ENCODE measurements around the gene RAMP2. TPM values are rescaled to one million over a fixed set of nuclear protein-coding genes. Genes with fewer than 3 reads are reported as not detected.
"Not testable (repeated sequence)": the region's sequence is repeated elsewhere in the genome, so short reads cannot be mapped to it uniquely, and the experiment has no call there.

RAMP2 gene, protein sequence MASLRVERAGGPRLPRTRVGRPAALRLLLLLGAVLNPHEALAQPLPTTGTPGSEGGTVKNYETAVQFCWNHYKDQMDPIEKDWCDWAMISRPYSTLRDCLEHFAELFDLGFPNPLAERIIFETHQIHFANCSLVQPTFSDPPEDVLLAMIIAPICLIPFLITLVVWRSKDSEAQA
- total RNA-seq: 1 to 10 TPM; 3.5 to 8.4 TPM

DNA sequence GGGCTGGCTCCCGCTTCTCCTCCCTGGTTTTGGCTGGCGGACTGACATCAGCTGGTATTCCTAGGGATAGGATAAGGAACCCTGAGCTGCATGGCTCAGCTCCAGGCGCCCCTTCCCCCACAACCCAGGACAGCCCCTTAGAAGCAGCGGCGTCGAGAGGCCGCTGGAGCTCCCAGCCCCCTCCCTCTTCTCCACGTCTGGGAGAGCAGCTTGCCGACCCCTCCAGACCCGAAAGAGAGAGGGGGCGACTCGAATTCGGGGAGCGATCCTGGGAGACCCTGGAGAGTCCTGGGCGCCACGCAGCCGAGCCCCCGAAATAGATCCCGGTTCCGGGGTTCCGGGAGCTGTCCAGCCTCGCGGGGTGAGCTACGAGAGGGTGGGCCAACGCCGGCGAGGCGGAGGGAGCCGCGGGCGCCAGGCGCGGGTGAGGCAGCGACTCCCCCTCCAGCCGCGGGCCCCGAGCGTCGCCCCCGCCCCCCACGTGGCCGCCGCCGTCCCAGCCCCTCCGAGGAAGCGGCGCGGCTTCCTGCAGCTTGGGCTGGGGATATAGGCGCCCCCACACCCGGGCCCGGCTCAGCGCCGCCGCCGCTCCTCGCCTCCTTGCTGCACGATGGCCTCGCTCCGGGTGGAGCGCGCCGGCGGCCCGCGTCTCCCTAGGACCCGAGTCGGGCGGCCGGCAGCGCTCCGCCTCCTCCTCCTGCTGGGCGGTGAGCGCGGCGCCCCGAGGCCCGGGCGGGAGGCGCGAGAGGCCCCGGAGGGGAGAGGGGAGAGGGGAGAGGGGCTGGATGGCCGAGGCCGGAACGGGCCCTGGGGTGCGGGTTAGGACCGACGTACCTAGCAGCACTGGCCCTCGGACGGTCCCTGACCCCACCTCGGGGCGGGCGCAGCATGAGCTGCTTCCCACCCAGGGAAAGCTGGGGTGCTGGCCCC lies at the start of gene RAMP2:
Gene RAMP2, plus strand, starts transcription at position 576 of the 930 bp plus-strand sequence. Its CDS starts 35 bp downstream, at position 611.
- peak within 1 kb of the TSS; percentile 46 to 66 for H3K9ac ChIP-seq (ENCODE audit: low read depth in 2 of 2, low read length in 2 of 2)
- peaks cover 18% of the 10 kb centered on the region for H3K27me3 ChIP-seq
- peak within 1 kb of the TSS; percentile 43 for H3K4me3 ChIP-seq
- no peaks in the 10 kb centered on the region for H3K4me1 ChIP-seq
- no peaks in the 10 kb centered on the region for H3K36me3 ChIP-seq
- no peaks in the 10 kb centered on the region for H3K9me3 ChIP-seq
- no peak for DNase-seq
- intact Hi-C loops (cut with DNase I): loop anchor here (5.0 kb wide), 1 partner anchor 39 kb away; no protein-coding TSS in a partner anchor
- H3K27ac ChIP-seq: no peak within 1 kb of the TSS
- TF ChIP-seq, protein P1, sequence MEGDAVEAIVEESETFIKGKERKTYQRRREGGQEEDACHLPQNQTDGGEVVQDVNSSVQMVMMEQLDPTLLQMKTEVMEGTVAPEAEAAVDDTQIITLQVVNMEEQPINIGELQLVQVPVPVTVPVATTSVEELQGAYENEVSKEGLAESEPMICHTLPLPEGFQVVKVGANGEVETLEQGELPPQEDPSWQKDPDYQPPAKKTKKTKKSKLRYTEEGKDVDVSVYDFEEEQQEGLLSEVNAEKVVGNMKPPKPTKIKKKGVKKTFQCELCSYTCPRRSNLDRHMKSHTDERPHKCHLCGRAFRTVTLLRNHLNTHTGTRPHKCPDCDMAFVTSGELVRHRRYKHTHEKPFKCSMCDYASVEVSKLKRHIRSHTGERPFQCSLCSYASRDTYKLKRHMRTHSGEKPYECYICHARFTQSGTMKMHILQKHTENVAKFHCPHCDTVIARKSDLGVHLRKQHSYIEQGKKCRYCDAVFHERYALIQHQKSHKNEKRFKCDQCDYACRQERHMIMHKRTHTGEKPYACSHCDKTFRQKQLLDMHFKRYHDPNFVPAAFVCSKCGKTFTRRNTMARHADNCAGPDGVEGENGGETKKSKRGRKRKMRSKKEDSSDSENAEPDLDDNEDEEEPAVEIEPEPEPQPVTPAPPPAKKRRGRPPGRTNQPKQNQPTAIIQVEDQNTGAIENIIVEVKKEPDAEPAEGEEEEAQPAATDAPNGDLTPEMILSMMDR (IDR thresholded peaks at IDR 0.05): no peak

DNA sequence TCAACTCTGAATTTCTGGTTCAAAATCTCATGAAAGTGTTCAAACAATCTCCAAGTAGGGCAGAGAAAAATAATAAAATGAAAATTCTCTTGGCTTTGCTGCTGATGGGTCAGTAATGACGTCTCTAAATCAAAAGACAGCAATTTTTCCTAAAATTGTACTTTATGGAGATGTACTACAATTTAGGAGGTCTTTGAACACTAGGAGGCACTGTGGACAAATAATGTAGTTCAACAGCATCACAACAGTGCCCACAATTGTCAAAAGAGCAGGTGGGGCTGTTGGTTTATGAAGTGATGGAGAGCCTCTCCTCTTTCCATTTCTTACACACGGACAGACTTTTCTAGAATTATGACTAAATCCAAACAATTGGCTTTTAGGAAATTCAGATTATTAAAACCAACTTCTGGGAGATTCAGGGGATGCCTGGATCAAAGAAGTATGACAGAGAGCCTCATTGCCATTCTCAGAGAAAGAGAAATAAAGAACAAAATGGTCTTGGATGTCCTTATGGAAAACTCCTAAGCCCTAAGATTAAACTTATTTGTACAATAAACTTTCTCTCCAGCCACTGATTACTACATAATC lies 39.9 kb upstream of the RAMP2 start:
- intact Hi-C loops (cut with DNase I): loop anchor here (5.0 kb wide), 2 partner anchors 41 to 111 kb away; partner anchors contain the start of genes PSME3 and RAMP2

DNA sequence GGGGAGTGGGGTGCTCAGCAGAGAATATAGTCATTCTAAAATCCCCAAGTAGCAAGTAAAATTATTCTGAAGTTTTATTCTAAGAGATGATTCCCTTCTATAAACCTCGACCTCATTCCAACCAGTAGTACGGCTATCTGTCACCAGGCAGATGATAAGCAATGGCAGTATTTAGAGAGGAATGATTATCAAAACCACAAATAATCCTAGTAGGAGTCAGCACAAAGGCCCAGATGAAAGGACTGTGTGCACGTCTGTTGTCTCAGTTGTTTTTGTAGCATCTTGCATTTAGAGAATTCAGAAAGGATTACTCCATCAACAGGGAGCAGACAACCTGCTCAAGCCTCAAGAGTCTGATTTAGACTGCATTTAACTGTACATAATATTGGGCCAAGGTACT lies 37.4 kb upstream of the RAMP2 start:
- intact Hi-C loops (cut with DNase I): loop anchor here (5.0 kb wide), 2 partner anchors 39 to 109 kb away; partner anchors contain the start of genes PSME3 and RAMP2
- Histone ChIP-seq H3K4me3 (no peak overlapping the region), H3K36me3 (peaks cover 19% of the 10 kb centered on the region), H3K9ac (ENCODE audit: low read depth in 2 of 2, low read length in 2 of 2) (no peak overlapping the region), H3K27me3 (no peaks in the 10 kb centered on the region), H3K9me3 (no peaks in the 10 kb centered on the region), H3K27ac (no peak overlapping the region), H3K4me1 (no peaks in the 10 kb centered on the region)
- no peak for DNase-seq
- TF ChIP-seq, protein P1 (IDR thresholded peaks at IDR 0.05): no peak

More for the DNA sequence above, 39.9 kb upstream of the RAMP2 start:
- H3K27ac ChIP-seq: no peak overlapping the region
- peaks cover 23% of the 10 kb centered on the region for H3K36me3 ChIP-seq
- TF ChIP-seq, protein P1 (IDR thresholded peaks at IDR 0.05): peak; percentile 58
- H3K9me3 ChIP-seq: no peaks in the 10 kb centered on the region
- no peak overlapping the region for H3K9ac ChIP-seq (ENCODE audit: low read depth in 2 of 2, low read length in 2 of 2)
- H3K4me3 ChIP-seq: no peak overlapping the region
- no peaks in the 10 kb centered on the region for H3K27me3 ChIP-seq
- DNase-seq: peak; percentile 48
- H3K4me1 ChIP-seq: no peaks in the 10 kb centered on the region

DNA sequence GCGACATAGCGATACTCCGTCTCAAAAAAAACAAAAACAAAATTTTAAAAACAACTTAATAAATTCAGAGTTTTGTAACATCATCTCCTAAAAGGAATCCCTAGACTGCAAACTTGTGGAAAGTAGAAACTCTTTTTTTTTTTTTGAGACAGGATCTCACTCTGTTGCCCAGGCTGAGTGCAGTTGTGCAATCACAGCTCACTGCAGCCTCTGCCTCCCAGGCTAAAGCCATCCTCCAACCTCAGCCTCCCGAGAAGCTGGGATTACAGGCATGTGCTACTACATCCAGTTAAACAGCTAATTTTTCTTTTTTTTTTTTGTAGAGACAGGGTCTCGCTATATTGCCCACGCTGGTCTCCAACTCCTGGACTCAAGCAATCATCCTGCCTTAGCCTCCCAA lies 35.9 kb upstream of the RAMP2 start:
- H3K36me3 ChIP-seq: peaks cover 15% of the 10 kb centered on the region
- no peak for DNase-seq
- TF ChIP-seq, protein P1 (IDR thresholded peaks at IDR 0.05): no peak
- H3K27me3 ChIP-seq: no peaks in the 10 kb centered on the region
- no peaks in the 10 kb centered on the region for H3K9me3 ChIP-seq
- H3K27ac ChIP-seq: no peak overlapping the region
- H3K4me3 ChIP-seq: no peak overlapping the region
- no peak overlapping the region for H3K9ac ChIP-seq (ENCODE audit: low read depth in 2 of 2, low read length in 2 of 2)
- H3K4me1 ChIP-seq: no peaks in the 10 kb centered on the region
- intact Hi-C loops (cut with DNase I): no loop called here

DNA sequence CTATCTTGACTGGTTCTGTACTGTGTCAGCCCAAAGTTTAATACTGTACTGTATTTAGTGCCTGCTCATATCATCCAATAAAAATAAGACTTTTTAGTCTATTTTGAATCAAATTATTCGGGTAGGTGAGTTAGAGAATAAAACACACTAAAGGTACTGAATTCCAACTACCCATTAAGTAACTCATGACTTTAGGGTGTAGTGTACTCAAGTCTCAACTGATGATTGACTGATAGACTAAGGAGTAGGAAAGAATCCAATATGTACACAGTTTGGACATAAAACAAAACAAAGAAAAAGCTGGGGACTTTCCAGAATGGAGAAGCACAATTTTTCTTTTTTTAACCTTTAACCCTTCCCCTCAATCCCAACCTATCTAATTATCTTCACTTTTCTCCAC lies 20.3 kb upstream of the RAMP2 start:
- no peaks in the 10 kb centered on the region for H3K4me1 ChIP-seq
- no peak overlapping the region for H3K4me3 ChIP-seq
- H3K36me3 ChIP-seq: no peaks in the 10 kb centered on the region
- no peaks in the 10 kb centered on the region for H3K27me3 ChIP-seq
- H3K27ac ChIP-seq: no peak overlapping the region
- no peaks in the 10 kb centered on the region for H3K9me3 ChIP-seq
- no peak overlapping the region for H3K9ac ChIP-seq (ENCODE audit: low read depth in 2 of 2, low read length in 2 of 2)
- intact Hi-C loops (cut with DNase I): no loop called here
- TF ChIP-seq, protein P1 (IDR thresholded peaks at IDR 0.05): no peak
- DNase-seq: no peak

DNA sequence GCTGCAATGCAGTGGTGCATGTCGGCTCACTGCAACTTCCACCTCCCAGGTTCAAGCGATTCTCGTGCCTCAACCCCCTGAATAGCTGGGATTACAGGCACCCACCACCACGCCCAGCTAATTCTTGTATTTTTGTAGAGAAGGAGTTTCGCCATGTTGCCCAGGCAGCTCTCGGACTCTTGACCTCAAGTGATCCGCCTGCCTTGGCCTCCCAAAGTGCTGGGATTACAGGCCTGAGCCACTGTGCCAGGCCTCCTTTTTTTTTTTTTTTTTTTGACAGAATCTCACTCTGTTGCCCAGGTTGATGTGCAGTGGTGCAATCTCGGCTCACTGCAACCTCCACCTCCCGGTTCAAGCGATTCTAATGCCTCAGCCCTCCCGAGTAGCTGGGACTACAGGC lies 18.1 kb upstream of the RAMP2 start:
- H3K4me1 ChIP-seq; intact Hi-C loops (cut with DNase I); H3K9ac ChIP-seq (ENCODE audit: low read depth in 2 of 2, low read length in 2 of 2); DNase-seq; H3K27me3 ChIP-seq; H3K27ac ChIP-seq; H3K4me3 ChIP-seq; H3K9me3 ChIP-seq; H3K36me3 ChIP-seq: not testable (repeated sequence)

All from colonic mucosa (tissue), 4 donors.